Mononuclear cell (primary cell): ENCODE measurements around the gene FMN1. TPM values are rescaled to one million over a fixed set of nuclear protein-coding genes. Genes with fewer than 3 reads are reported as not detected.

Experiments
- H3K27me3 ChIP-seq: 2 replicates; pipeline ENCODE4 v1.6.0; 2011; ENCODE audit warnings: low read length, control low read depth; ENCODE audit not compliant: insufficient read depth
- H3K4me1 ChIP-seq: 2 replicates; pipeline ENCODE4 v1.5.1; 2011; ENCODE audit warnings: mild to moderate bottlenecking, low read length, control low read depth; ENCODE audit not compliant: insufficient read depth
- H3K4me3 ChIP-seq: 2 replicates; pipeline ENCODE4 v1.5.1; 2011; ENCODE audit warnings: mild to moderate bottlenecking, low read length, moderate library complexity
- H3K9me3 ChIP-seq: 2 replicates; pipeline ENCODE4 v1.5.1; 2011; ENCODE audit warnings: low read depth, mild to moderate bottlenecking, control low read depth, low read length
- total RNA-seq: library from RNA; depleted of rRNA; stranded (reverse); fragments of >200 nt; gene quantifications from one replicate; pipeline ENCODE4 v1.2.3, GENCODE V29; 2012

The FMN1 gene
- total RNA-seq, 1 donor = 31.2 TPM

GRCh38 chr15:33108518-33108917 is 86.0 kb downstream of the FMN1 start:
- H3K4me3 ChIP-seq = no peak overlapping the region
- no peaks in the 10 kb centered on the region for H3K9me3 ChIP-seq
- H3K27me3 ChIP-seq = no peaks in the 10 kb centered on the region
- peaks cover 20% of the 10 kb centered on the region for H3K4me1 ChIP-seq

- H3K9me3 ChIP-seq = no peaks in the 10 kb centered on the region
Observed at GRCh38 chr15:33107950-33108349, 86.6 kb downstream of the FMN1 start.

DNA sequence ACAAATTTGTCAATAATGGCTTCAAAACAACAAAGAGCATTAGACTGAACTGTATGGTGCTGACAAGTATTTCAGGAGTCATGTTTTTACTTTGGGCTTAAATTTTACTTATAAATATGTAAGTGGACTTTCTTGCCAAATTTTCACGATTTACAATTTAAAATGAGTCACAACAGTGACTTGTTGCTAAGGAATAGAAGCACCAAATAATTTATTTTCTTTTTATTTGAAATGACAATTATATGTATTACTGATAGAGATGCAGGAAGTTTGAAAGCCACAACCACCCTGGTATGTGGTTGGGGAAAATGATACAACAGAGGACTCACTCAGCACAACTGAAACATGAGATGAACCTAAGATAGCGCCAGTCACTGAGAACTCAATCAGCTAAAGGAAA is 90.3 kb downstream of the FMN1 start:
- Histone ChIP-seq H3K9me3 (no peaks in the 10 kb centered on the region), H3K4me1 (peaks cover 24% of the 10 kb centered on the region), H3K27me3 (no peaks in the 10 kb centered on the region), H3K4me3 (no peak overlapping the region)

More at GRCh38 chr15:33107950-33108349, 86.6 kb downstream of the FMN1 start:
- H3K4me1 ChIP-seq = peaks cover 24% of the 10 kb centered on the region
- no peak overlapping the region for H3K4me3 ChIP-seq
- no peaks in the 10 kb centered on the region for H3K27me3 ChIP-seq

GRCh38 chr15:33101036-33101435 is 93.5 kb downstream of the FMN1 start:
- no peaks in the 10 kb centered on the region for H3K9me3 ChIP-seq
- peaks cover 32% of the 10 kb centered on the region for H3K4me1 ChIP-seq
- no peak overlapping the region for H3K4me3 ChIP-seq
- no peaks in the 10 kb centered on the region for H3K27me3 ChIP-seq

DNA sequence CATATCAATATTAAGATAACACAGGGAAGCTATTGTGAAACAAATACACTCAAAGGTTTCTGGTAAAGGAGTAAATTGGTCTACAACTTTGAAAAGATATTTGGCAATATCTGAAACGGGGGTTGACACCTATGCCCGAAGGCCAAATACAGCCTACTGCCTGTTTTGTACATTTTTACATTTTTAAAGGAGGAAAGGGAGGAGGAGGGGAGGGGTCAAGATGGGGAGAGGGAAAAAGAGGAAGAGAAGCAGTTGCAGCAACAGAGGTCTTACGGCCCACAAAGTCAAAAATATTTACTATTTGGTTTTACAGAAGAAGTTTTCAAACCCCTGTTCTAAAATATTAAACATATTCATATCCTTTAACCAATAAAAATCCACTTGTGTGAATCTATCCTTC is 94.2 kb downstream of the FMN1 start:
- Histone ChIP-seq H3K4me1 (peaks cover 33% of the 10 kb centered on the region), H3K27me3 (no peaks in the 10 kb centered on the region), H3K4me3 (no peak overlapping the region), H3K9me3 (no peaks in the 10 kb centered on the region)

DNA sequence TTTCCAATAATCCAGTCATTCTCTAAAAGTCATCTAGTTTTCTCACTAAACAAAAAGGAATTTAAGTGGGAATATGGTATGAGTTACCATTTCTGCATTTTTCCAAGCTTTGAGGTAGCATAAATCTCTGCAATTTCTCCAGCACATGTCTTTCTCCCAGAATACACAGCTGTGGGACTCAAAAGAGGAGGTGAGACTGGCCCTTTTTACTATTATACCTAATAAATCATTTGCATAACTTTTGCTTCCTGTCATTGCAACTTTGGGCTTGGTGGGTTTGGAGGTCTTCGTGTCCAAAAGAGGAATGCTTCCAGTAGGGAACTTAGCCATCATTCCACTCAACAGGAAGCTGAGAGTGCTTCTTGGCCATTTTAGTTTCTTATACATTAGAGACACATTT is 94.8 kb downstream of the FMN1 start:
- H3K27me3 ChIP-seq = no peaks in the 10 kb centered on the region
- H3K9me3 ChIP-seq = no peaks in the 10 kb centered on the region
- no peak overlapping the region for H3K4me3 ChIP-seq
- H3K4me1 ChIP-seq = peaks cover 33% of the 10 kb centered on the region

- Histone ChIP-seq H3K4me1 (peaks cover 33% of the 10 kb centered on the region), H3K9me3 (no peaks in the 10 kb centered on the region), H3K4me3 (no peak overlapping the region), H3K27me3 (no peaks in the 10 kb centered on the region)
Observed at GRCh38 chr15:33099213-33099612, 95.3 kb downstream of the FMN1 start.

GRCh38 chr15:33098094-33099058 is 96.1 kb downstream of the FMN1 start:
- peaks cover 25% of the 10 kb centered on the region for H3K4me1 ChIP-seq
- no peak overlapping the region for H3K4me3 ChIP-seq
- H3K27me3 ChIP-seq = no peaks in the 10 kb centered on the region
- H3K9me3 ChIP-seq = no peaks in the 10 kb centered on the region

- Histone ChIP-seq H3K9me3 (no peaks in the 10 kb centered on the region), H3K4me3 (no peak overlapping the region), H3K4me1 (peaks cover 29% of the 10 kb centered on the region), H3K27me3 (no peaks in the 10 kb centered on the region)
Observed at GRCh38 chr15:33096134-33096533, 98.4 kb downstream of the FMN1 start.

DNA sequence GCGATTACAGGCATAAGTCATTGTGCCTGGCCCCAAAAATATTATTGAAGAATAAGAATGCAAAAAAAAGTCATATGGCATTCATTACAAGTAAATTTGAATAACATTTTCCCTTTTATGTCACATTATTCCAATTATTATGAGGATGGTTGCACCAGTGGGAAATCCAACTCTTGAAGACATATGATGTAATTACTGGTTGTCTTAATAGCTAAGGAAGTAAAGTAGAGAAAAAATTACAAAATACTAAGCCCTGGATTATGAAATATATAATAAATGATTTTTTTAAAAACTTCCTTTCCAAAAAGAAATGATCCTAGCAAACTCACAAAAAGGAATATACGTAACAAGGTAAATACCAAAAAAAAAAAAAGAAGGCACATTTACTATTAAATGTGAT is 98.9 kb downstream of the FMN1 start:
- Histone ChIP-seq H3K4me3 (no peak overlapping the region), H3K4me1 (peaks cover 30% of the 10 kb centered on the region), H3K27me3 (no peaks in the 10 kb centered on the region), H3K9me3 (no peaks in the 10 kb centered on the region)

DNA sequence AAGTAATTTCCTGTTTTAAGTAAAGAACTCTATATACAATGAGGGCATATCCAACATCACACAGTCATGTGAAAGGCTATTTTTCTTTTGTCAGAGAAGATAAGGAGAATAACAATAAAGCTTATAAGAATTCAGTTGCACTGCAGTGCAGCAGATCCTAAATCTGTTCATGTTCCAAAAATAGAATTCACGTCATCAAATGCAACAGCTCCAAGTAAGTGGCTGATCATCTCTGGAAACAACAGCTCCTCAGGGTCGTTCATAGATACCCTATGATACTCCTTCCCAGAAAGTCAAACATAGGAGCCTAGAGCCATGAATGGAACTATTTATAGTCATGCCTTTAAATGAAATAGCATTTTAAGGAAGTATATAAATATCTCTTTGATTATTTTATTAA is 100.2 kb downstream of the FMN1 start:
- no peak overlapping the region for H3K4me3 ChIP-seq
- no peaks in the 10 kb centered on the region for H3K9me3 ChIP-seq
- H3K27me3 ChIP-seq = no peaks in the 10 kb centered on the region
- peaks cover 34% of the 10 kb centered on the region for H3K4me1 ChIP-seq

- H3K9me3 ChIP-seq = no peaks in the 10 kb centered on the region
- no peak overlapping the region for H3K4me3 ChIP-seq
- H3K27me3 ChIP-seq = no peaks in the 10 kb centered on the region
- H3K4me1 ChIP-seq = peaks cover 33% of the 10 kb centered on the region
Observed at GRCh38 chr15:33093222-33093621, 101.3 kb downstream of the FMN1 start.

DNA sequence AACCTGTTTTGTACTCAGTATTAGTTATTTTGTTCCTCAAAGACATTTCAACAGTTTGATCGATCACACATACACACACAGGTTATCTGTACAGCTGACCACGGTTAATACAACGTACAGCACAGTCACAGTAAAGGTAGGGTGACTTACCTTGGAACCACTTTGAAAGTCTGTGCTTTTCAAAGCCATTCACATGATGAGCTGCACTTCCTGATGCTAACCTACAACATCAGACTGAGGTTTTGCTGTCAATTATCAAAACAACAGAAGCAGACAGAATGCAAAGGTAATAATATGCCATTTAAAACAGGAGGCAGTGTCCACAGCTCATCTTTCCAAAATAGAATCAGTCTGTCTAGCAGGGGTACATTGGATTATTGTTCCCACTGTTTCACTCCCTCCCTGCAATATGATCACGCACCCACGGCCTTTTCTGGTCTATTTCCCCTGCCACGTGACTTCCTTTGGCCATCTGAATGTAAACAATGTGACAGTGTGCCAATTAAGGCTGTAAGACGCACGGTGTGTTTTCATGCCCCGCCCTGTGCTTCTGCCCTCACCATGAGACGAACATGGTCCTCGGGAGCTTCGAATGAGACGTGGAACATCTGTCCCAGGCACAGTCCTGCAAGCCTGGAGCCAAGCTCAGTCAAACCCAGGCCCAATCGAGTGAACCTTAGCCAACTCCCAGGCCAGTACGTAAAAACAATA is 102.4 kb downstream of the FMN1 start:
- no peaks in the 10 kb centered on the region for H3K9me3 ChIP-seq
- H3K4me1 ChIP-seq = peaks cover 35% of the 10 kb centered on the region
- no peaks in the 10 kb centered on the region for H3K27me3 ChIP-seq
- no peak overlapping the region for H3K4me3 ChIP-seq

DNA sequence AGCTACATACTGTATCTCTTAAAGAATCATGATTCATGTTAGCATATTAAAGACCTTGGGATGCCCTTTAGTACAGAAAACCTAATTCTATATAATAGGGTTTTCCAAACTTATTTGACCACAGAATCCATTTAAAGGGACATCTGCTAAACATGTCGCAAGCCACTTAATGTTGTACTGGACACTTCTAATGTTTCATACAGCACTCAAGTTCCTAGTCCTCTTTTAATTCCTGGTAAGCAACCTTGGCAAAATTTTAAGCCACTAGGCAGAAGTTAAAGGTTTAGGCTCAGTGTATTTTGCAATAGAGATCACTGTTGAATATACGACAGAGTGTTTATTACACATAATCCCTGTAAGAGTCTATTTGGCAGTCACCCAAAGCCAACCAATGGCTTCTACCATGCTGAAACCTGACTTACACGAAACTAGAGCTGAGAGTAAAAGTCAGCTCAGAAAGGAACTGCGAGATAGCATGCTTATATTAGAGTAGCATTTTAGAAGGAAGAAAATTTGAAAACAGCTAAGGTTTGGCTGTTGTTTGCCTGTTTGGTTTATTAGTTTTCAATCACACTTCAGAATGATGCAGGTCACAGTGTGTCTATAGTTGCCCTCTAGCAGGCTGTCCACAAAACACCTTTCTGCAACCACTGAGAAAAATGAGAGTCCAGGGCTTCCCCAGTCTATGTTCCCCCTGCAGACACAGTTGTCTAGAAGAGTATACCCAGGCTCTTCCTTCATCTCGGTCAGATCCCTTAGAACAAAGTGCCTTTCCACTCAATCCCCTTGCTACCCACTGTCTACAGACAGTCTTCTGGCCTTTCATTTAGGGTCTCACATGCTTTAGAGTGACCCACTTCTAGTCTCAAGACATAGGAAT is 104.4 kb downstream of the FMN1 start:
- no peaks in the 10 kb centered on the region for H3K9me3 ChIP-seq
- no peaks in the 10 kb centered on the region for H3K27me3 ChIP-seq
- H3K4me1 ChIP-seq = peaks cover 32% of the 10 kb centered on the region
- H3K4me3 ChIP-seq = peak overlapping the region; percentile 11
